HG03060 (cell line): Measurements from ENCODE around the gene LRRN3.

Source experiments
- ATAC-seq: cut with Tn5 transposase; IDR thresholded peaks from one replicate; pipeline ENCODE4 v1.9.1; 2021; ENCODE audit warnings: low read depth, moderate number of reproducible peaks; ENCODE audit not compliant: unreplicated experiment

LRRN3 gene

GRCh38 chr7:111103678-111104274, 12.8 kb downstream of the LRRN3 start:
- no peak for ATAC-seq

GRCh38 chr7:111104710-111105109, 13.8 kb downstream of the LRRN3 start:
- no peak for ATAC-seq

- ATAC-seq, result no peak
Measured at GRCh38 chr7:111105269-111105668, 14.3 kb downstream of the LRRN3 start.

DNA sequence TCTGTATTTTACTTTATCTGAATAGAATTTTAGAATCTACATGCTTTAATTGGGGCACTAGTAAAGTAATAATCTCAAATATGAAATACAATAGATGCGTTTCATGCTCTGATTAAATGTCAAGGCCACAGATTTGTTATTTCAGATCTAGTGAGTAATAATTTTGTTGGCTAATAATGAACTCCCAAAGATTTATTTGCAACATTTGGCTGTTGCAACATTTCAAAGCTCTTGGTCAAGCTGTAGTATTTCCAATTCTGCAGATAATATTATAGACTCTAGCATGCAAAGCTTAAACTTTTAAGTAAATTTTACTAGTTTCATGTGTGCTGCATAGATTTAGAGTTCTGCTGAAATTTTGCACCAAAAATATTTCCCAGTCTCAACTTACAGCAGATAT, 16.7 kb downstream of the LRRN3 start:
- no peak for ATAC-seq

DNA sequence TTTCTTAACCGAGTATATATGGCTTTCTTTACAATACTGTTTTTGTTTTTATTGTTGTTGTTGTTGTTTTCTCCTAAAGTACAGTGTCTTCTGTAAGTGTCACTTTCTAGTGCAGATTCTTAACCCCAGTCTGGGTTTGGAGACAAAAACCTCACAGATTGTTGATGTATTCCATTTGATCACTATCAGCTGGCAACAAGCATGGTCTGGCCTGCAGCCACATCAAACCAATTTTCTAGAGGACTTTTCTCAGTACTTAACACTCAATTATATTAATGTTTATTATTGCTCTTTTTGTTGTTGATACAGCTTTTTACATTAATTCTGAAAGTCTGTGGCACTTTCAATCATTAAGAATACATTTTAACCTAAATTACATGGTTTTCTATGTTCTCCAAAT, 17.1 kb downstream of the LRRN3 start:
- ATAC-seq, result no peak

DNA sequence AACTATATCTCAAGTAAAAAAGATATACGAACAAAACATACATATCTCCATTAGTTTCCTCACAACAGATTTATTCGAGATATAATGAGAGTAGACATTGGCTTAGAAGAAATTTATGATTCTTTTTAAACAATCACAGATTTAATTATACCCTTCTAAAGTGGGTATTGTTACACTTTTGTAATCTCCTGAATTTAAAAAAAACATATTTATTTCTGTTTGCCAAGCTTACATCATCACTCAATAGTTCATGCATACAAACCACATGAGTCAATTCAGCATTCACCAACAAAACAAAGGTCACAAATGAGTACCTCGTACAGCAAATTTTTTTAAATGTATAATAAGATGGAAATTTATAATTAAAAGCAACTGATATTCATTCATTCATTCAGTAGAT, 17.6 kb downstream of the LRRN3 start:
- ATAC-seq, result no peak

DNA sequence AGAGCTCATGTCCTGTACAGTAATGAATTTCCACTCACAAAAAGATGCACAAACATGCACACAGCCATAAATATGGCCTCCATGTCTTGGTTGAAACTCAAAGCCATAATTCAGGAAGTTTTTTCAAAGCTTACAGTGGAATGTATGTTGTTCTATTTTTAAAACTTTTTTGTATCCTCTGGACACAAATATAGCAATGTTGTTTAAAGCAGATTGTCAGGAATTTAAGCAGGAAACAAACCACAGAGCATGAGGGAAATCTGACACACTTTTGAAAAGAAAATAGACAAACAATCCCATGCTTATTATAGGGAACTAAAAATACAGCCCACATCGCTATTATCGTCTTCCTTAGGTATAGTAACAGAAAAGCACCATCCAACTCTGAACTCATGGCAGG, 21.5 kb downstream of the LRRN3 start:
- ATAC-seq, result no peak

- ATAC-seq, result no peak
Measured at GRCh38 chr7:111113263-111114017, 22.5 kb downstream of the LRRN3 start.

GRCh38 chr7:111115966-111116365, 25.0 kb downstream of the LRRN3 start:
- no peak for ATAC-seq

DNA sequence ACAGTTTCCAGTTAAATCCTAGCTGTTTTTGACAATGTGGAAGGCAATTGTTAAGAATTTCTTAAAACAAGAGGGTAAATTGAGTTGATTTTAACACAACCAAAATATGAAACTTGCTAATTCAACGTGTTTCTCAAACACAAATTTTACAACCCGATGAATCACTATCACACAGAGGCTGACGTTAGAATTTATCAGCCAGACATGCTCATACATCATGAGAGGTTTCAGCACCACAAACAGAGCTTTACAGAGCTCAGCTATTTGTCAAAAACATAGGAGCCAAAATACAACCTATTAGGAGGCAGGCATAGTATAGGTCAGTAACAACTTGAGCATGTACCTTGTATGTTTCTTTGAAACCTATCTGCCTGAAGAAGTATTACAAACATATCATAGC, 36.1 kb downstream of the LRRN3 start:
- ATAC-seq, result no peak

- no peak for ATAC-seq
Measured at GRCh38 chr7:111129435-111129834, 38.5 kb downstream of the LRRN3 start.

- ATAC-seq, result no peak
Measured at GRCh38 chr7:111132833-111133232, 41.9 kb downstream of the LRRN3 start.

- peak; percentile 68 for ATAC-seq
Measured at GRCh38 chr7:111137296-111138192, 46.6 kb downstream of the LRRN3 start.

GRCh38 chr7:111138193-111138569, 47.3 kb downstream of the LRRN3 start:
- peak; percentile 92 for ATAC-seq

DNA sequence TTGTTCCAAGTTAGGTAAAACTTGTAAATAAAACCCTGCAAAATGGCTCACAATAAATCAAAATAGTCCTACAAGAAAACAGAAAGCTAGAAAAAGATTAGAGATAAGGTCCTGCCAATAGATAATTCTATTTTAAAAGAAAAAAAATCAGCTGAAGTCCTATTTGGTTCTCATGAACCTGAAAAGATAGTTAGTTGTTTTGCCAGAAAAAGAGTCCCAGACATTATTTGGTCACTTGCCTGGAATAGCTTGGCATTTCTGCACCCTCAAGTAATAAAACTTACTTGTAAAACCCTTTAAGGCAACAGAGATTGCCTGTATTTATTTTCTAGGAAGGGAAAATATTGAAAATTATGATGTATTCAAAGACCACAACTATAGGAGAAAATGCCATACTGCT, 47.7 kb downstream of the LRRN3 start:
- ATAC-seq, result no peak

GRCh38 chr7:111140091-111140865, 49.4 kb downstream of the LRRN3 start:
- no peak for ATAC-seq

DNA sequence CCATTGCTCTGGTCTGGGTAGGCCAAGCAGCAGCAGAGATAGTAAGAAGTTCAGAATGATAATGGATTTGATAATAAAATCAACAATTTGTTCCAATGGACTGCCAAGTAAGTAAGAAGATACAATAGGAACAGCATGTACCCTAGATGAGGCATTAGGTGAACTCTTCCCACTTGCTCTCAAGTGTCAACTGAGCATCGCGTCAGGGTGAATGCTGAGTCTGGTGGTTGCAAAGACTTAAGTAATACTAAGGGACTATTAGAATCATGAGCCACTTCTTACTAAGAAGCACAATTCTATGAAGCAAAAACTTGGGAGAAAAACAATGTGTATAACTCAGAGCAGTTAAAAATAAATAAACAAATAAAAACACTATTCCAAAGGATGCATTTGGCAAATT, 54.5 kb downstream of the LRRN3 start:
- ATAC-seq, result no peak

DNA sequence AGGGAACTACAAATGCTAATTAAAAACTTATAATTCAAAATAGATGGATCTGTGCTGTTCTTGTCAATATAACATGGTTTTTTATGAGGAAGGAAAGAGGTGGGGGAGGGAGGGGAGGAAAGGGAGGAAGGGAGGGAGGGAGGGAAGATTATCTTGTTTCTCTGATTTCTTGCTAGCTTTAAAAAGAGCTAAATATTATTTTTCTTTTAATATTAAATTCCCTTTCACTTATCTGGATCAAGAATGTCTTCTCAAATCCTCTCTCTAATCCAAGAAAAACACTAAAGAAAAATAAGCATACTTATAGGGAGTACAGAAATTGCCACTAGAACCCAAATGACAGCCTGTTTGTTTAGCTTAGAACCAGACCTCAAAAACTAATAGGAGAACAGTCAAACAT, 55.2 kb downstream of the LRRN3 start:
- ATAC-seq, result no peak

DNA sequence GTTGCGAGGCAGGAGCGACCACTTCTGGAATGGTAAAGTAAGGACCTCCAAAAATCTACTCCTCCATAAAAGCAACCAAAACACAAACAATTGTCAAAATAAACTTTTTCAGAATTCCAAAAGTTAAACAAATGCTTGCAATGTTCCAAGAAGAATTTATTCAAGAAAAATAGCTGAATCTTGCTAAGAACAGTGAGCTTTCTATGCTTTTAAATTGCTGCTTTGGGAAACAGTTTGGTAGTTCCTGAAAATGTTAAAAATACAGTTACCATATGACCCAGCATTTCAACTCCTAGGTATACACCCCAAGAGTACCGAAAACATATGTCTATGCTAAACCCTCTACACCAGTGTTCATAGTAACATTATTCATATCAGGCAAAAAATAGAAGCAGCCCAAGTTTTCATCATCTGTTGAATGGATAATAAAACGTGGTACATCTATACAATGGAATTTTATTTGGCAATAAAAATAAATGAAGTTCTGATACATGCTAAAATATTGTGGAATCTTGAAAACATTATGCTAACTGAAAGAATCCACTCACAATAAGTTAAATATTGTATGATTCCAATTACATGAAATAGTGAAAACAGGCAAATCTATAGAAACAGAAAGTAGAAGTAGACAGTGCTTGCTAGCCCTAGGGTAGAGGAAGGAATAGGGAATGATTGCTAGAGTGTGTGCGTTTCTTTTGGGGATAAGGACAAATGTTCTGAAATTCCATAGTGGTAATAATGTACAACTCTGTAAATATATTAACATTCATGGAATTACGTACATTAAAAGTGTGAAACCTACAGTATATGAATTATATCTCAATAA, 57.0 kb downstream of the LRRN3 start:
- no peak for ATAC-seq

GRCh38 chr7:111150709-111151108, 59.8 kb downstream of the LRRN3 start:
- no peak for ATAC-seq
